ENCODE data around the gene HERC5. TPM values are rescaled to one million over a fixed set of nuclear protein-coding genes. Genes with fewer than 3 reads are reported as not detected.

Gene HERC5
- 3.7 and 5.1 TPM in 2 replicates for polyA plus RNA-seq (2011; rRNA removed)
- 1.1 and 1.2 TPM in 2 replicates for polyA plus RNA-seq (2012; cell fraction: cytosol; rRNA removed)
- polyA plus RNA-seq (2012; cell fraction: nucleus; rRNA removed), result 0.90 and 1.0 TPM in 2 replicates
- 4.1 to 4.4 TPM (median 4.3 TPM) in 3 replicates for polyA plus RNA-seq (2017; fragmentation: RNase III; extraction: RNeasy Plus Mini Kit Qiagen cat#74134 plus additional on column Dnase treatment)
- polyA minus RNA-seq (2011; rRNA and poly(A)+ RNA removed), result 2.2 and 2.4 TPM in 2 replicates

GRCh38 chr4:88456670-88457306, at the start of gene HERC5:
Gene HERC5 (plus strand): TSS chr4:88457119. CDS start chr4:88457270, 151 bp downstream.
- peak within 1 kb of the TSS; percentile 66 for H3K4me3 ChIP-seq
- POLR2A ChIA-PET, result interaction anchor here (0.9 to 1.1 kb wide), 2 partner anchors 78 to 172 kb away, joined by 4 read pairs; partner anchors contain the start of genes HERC6 and PPM1K
- H3K4me2 ChIP-seq, result peak within 1 kb of the TSS; percentile 81
- H3K4me1 ChIP-seq, result no peaks in the 10 kb centered on the region
- peak within 1 kb of the TSS; percentile 64 to 85; a peak in 5 of 6 replicates for H3K27ac ChIP-seq
- DNase-seq (ENCODE audit: low read depth in 1 of 2, low spot score in 1 of 2) (peak; percentile 82 to 93), ATAC-seq (peak; percentile 97 to 98), FAIRE-seq (no peak)
- no peaks in the 10 kb centered on the region for H3K9me3 ChIP-seq
- under 1% methylated on average over 27 of the region's 57 CpGs for WGBS (ENCODE audit: missing lambda C conversion rate)
- CTCF ChIA-PET, result interaction anchor here (0.6 to 2.1 kb wide), 21 partner anchors 9 to 249 kb away, joined by 3 to 9 read pairs (median 4); partner anchors contain the start of gene HERC6
- TF ChIP-seq ZNF302 (CRISPR knock-in tag; IDR thresholded peaks at IDR 0.05) (no peak), USF2 (IDR thresholded peaks at IDR 0.05) (peak; percentile 82), ELK1 (IDR thresholded peaks at IDR 0.05; ENCODE audit: low read depth, low read length) (no peak), CBX8 (IDR thresholded peaks at IDR 0.05) (no peak), POLR2A (IDR thresholded peaks at IDR 0.05; ENCODE audit: low read length) (no peak), RARB (CRISPR knock-in tag; IDR thresholded peaks at IDR 0.05) (no peak), KDM1A (IDR thresholded peaks at IDR 0.05; ENCODE audit: low read depth) (no peak), HOXB5 (CRISPR knock-in tag; IDR thresholded peaks at IDR 0.05) (no peak), HMGXB4 (CRISPR knock-in tag; IDR thresholded peaks at IDR 0.05; ENCODE audit: borderline replicate concordance) (no peak), SMC3 (IDR thresholded peaks at IDR 0.05) (peak; percentile 56), MYC (IDR thresholded peaks at IDR 0.05; ENCODE audit: borderline replicate concordance, low read length) (no peak), E2F6 (IDR thresholded peaks at IDR 0.05; ENCODE audit: borderline replicate concordance, low read depth) (peak; percentile 92), FOSB (CRISPR knock-in tag; IDR thresholded peaks at IDR 0.05) (no peak), CBX2 (IDR thresholded peaks at IDR 0.05; ENCODE audit: borderline replicate concordance, low read depth) (no peak), PHF8 (IDR thresholded peaks at IDR 0.05; ENCODE audit: borderline replicate concordance, low read depth) (no peak; the same call in 1 of the 2 replicates), EHMT2 (IDR thresholded peaks at IDR 0.05; ENCODE audit: low read depth) (no peak), MAX (IDR thresholded peaks at IDR 0.05) (peak; percentile 95), FOSL2 (IDR thresholded peaks at IDR 0.05) (no peak), FOSL2 (CRISPR knock-in tag; IDR thresholded peaks at IDR 0.05) (peak; percentile 65), ZFP36 (IDR thresholded peaks at IDR 0.05; ENCODE audit: borderline replicate concordance, partially characterized antibody) (no peak), TFCP2L1 (CRISPR knock-in tag; IDR thresholded peaks at IDR 0.05) (no peak), NPAS2 (CRISPR knock-in tag; IDR thresholded peaks at IDR 0.05; ENCODE audit: borderline replicate concordance) (no peak), CEBPB (IDR thresholded peaks at IDR 0.05) (peak in 1 of 2 experiments; percentile 16; a peak in 1 of 4 replicates), JUN (IDR thresholded peaks at IDR 0.05) (peak in 1 of 2 experiments; percentile 33; a peak in 1 of 5 replicates), BCL3 (IDR thresholded peaks at IDR 0.05) (no peak), KDM5A (IDR thresholded peaks at IDR 0.05) (no peak), RFX5 (IDR thresholded peaks at IDR 0.05) (no peak), RAD21 (conservative IDR thresholded peaks at IDR 0.05 in 1 of 2, IDR thresholded peaks at IDR 0.05 in 1 of 2) (peak; percentile 66 to 67), NR3C1 (IDR thresholded peaks at IDR 0.05) (no peak), POLR2AphosphoS2 (conservative IDR thresholded peaks at IDR 0.05; ENCODE audit: low read length) (no peak), EP300 (IDR thresholded peaks at IDR 0.05) (no peak), HOXA7 (CRISPR knock-in tag; IDR thresholded peaks at IDR 0.05) (no peak), ZC3H11A (IDR thresholded peaks at IDR 0.05) (no peak), ATOH8 (CRISPR knock-in tag; IDR thresholded peaks at IDR 0.05; ENCODE audit: low read depth) (no peak), GATA3 (IDR thresholded peaks at IDR 0.05; ENCODE audit: borderline replicate concordance) (no peak)

All from A549 (cell line).